ENCODE data around the gene GPR78. TPM values are rescaled to one million over a fixed set of nuclear protein-coding genes. Genes with fewer than 3 reads are reported as not detected.

Gene GPR78
- total and polyA plus RNA-seq, 2 of the 8 experiments (the other 6 are each of a cell fraction or from before 2014, with no cell fraction given) = 1.0 to 3.0 TPM

DNA sequence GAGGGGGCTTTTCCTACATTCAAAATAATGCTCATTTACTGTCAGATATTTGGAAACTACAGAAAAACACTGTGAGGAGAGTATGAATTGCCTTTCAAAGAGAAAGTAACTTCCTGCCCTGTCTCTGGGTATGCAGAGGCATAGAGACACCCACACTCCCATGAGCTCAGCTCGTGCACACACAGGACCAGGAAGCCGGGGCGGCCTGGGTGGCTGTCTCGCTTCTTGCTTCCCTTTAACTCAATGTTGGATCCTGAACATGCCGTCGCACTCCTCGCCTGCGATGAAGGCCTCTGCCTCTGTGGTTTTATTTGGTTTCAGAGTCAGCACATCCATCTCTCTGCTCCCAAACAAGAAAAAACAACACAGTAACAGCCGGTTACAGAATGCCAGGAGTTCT, 40.1 kb upstream of the GPR78 start:
- Histone ChIP-seq H3K79me2 (ENCODE audit: control insufficient read depth in 1 of 2, insufficient read depth in 2 of 2, low read length in 2 of 2) (no peaks in the 10 kb centered on the region), H4K5ac (ENCODE audit: insufficient read length, low read depth, low read length) (no peak overlapping the region), H4K8ac (ENCODE audit: extremely low read depth, insufficient read depth, low read length) (no peak overlapping the region), H2AK5ac (ENCODE audit: low read depth, low read length) (no peak overlapping the region), H2BK120ac (replicated peaks; ENCODE audit: low read depth, low read length) (no peak overlapping the region), H3K27me3 (replicated peaks in 1 of 4; ENCODE audit: control insufficient read depth in 3 of 4, extremely low read depth in 1 of 4, insufficient read depth in 3 of 4, low read length in 3 of 4) (no peaks in the 10 kb centered on the region; a peak in 1 of 7 replicates), H3K56ac (replicated peaks; ENCODE audit: insufficient read length, low read depth, low read length) (no peak overlapping the region), H3K4ac (replicated peaks; ENCODE audit: insufficient read length, low read depth, low read length) (no peak overlapping the region), H3K9ac (replicated peaks in 1 of 4; ENCODE audit: extremely low read depth in 1 of 4, low read depth in 3 of 4, low read length in 3 of 4) (no peak overlapping the region), H3K4me3 (ENCODE audit: extremely low read depth in 1 of 4, insufficient read depth in 2 of 4, low read depth in 3 of 4, low read length in 4 of 4) (no peak overlapping the region), H2BK15ac (ENCODE audit: low read length) (no peak overlapping the region; the same call in 1 of the 2 replicates), H3K23me2 (ENCODE audit: low read depth, low read length) (no peaks in the 10 kb centered on the region), H2BK5ac (ENCODE audit: low read depth, low read length) (no peak overlapping the region), H3K79me1 (ENCODE audit: low read depth, low read length) (no peaks in the 10 kb centered on the region), H3K18ac (ENCODE audit: extremely low read depth, low read length) (no peak overlapping the region), H4K91ac (replicated peaks; ENCODE audit: insufficient read length, low read length) (no peak overlapping the region), H3K9me3 (ENCODE audit: insufficient read depth in 2 of 2, low read depth in 1 of 2, low read length in 1 of 2) (peaks cover 0 to 3% of the 10 kb centered on the region in 2 experiments; a peak in 1 of 4 replicates), H3K27ac (ENCODE audit: low read depth, low read length) (no peak overlapping the region), H3K36me3 (ENCODE audit: control insufficient read depth in 2 of 4, insufficient read depth in 4 of 4, low read length in 3 of 4) (no peaks in the 10 kb centered on the region), H2BK12ac (ENCODE audit: low read depth, low read length) (no peak overlapping the region), H2AFZ (ENCODE audit: low read length) (no peak overlapping the region), H3K4me2 (ENCODE audit: insufficient read depth in 1 of 2, low read depth in 2 of 2, low read length in 2 of 2) (no peak overlapping the region), H3K23ac (ENCODE audit: insufficient read length) (no peak overlapping the region), H3K4me1 (replicated peaks in 1 of 4; ENCODE audit: control insufficient read depth in 3 of 4, insufficient read depth in 4 of 4, low read length in 3 of 4) (peaks cover 0 to 3% (median 1%) of the 10 kb centered on the region in 4 experiments; a peak in 3 of 7 replicates), H3K14ac (ENCODE audit: insufficient read length) (no peak overlapping the region), H4K20me1 (replicated peaks in 1 of 2; ENCODE audit: control insufficient read depth in 1 of 2, insufficient read depth in 2 of 2, low read length in 2 of 2) (no peaks in the 10 kb centered on the region), H2BK20ac (ENCODE audit: low read length) (no peak overlapping the region)
- DNase-seq (ENCODE audit: low read depth in 1 of 2, low spot score in 2 of 2) (no peak), FAIRE-seq (no peak)
- ChIA-PET POLR2A (ENCODE audit: partially characterized antibody) (no interaction called here), CTCF (ENCODE audit: partially characterized antibody) (interaction anchor here (1.4 to 1.7 kb wide), 5 partner anchors 9 to 67 kb away, joined by 3 to 6 read pairs (median 3); no protein-coding TSS in a partner anchor)
- 79% methylated on average over 9 of the region's 9 CpGs; no CpG with 5 or more reads in 1 of the 2 experiments for WGBS, 2 experiments (ENCODE audit: extremely low coverage in 1 of 2, insufficient coverage in 1 of 2, insufficient read length in 1 of 2, insufficient replicate concordance in 2 of 2, low coverage in 1 of 2, low lambda C conversion rate in 2 of 2, missing lambda C conversion rate in 1 of 2)
- TF ChIP-seq ASH2L (IDR thresholded peaks at IDR 0.05; ENCODE audit: low read length) = no peak
- TF ChIP-seq USF2 (IDR thresholded peaks at IDR 0.05; ENCODE audit: low read length) = no peak
- TF ChIP-seq NRF1 (IDR thresholded peaks at IDR 0.05; ENCODE audit: low read depth, low read length) = no peak
- no peak for TF ChIP-seq KDM1A (IDR thresholded peaks at IDR 0.05; ENCODE audit: borderline replicate concordance, low read length)
- no peak for TF ChIP-seq BRCA1 (IDR thresholded peaks at IDR 0.05; ENCODE audit: low read depth, low read length)
- no peak for TF ChIP-seq EP300 (IDR thresholded peaks at IDR 0.05; ENCODE audit: borderline replicate concordance in 1 of 2, low read depth in 2 of 2, low read length in 2 of 2)
- no peak for TF ChIP-seq SP1 (IDR thresholded peaks at IDR 0.05; ENCODE audit: low read depth, low read length)
- no peak for TF ChIP-seq ATF2 (IDR thresholded peaks at IDR 0.05; ENCODE audit: low read length)
- TF ChIP-seq SIX5 (IDR thresholded peaks at IDR 0.05; ENCODE audit: low read depth, low read length) = no peak
- TF ChIP-seq NANOG (IDR thresholded peaks at IDR 0.05; ENCODE audit: insufficient read depth, low read depth, low read length, poor library complexity, severe bottlenecking) = no peak
- no peak for TF ChIP-seq EGR1 (IDR thresholded peaks at IDR 0.05; ENCODE audit: borderline replicate concordance, low read depth, low read length)

Data from H1 (cell line).